CD4-positive, alpha-beta T cell treated with Interleukin-4 for 1 hour (primary cell): Measurements from ENCODE around the gene JUNB.
"Not testable (repeated sequence)": the region's sequence is repeated elsewhere in the genome, so short reads cannot be mapped to it uniquely, and the experiment has no call there.

ENCODE experiments used
- DNase-seq, 2 donors: peaks; one replicate each; pipeline ENCODE4 v3.0.0-alpha.2; 2020 to 2022

JUNB gene

DNA sequence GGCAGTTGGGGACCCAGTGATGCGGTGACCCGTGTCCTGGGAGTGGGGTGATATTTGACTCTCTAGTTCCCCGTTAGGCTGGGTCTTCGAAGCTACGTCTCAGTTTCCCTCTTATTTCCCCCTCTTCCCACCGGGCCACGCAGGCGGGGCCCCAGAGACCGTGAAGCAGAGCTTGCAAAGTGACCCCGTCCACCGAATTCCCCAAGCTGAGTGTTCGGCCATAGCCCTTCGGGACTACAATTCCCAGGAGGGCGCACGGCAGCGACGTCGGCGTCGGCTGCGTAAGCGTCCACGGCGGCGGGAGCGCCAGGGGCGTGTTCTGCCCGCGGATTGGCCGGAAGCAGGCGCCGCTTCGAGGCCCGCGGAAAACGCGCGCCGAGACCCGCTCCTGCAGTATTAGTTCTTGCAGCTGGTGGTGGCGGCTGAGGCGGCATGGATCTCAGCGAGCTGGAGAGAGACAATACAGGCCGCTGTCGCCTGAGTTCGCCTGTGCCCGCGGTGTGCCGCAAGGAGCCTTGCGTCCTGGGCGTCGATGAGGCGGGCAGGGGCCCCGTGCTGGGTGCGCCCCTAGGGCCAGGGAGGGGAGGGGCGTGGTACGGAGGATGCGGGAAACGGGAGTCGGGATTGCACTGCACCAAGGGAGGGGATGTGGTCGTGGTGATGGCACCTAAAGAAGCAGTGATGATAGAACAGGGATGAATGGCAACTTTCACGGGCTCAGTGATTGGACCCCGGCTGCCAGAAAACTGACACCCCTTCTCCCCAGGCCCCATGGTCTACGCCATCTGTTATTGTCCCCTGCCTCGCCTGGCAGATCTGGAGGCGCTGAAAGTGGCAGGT, 15.2 kb downstream of the JUNB start, which contains the start of gene RNASEH2A:
Gene RNASEH2A (plus strand): TSS at position 343 of the 840 bp plus-strand sequence. CDS start 90 bp downstream, at position 433.
- DNase-seq = peak; percentile 87

DNA sequence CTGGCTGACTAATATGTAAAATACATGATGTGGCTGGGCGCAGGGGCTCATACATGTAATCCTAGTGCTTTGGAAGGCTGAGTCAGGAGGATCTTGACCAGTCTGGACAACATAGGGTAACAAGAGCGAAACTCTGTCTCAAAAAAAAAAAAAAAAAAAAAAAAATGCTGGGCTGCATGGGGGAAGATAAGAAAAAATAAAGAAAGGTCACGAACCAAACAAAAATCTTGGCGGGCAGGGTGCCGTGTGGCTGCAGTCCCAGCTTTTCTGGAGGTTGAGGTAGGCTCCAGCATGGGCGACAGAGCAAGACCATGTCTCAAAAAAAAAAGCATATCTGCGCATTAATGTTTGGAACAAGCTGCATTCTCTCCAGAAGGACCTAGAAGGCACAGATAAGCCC, 23.8 kb downstream of the JUNB start:
- no peak for DNase-seq

DNA sequence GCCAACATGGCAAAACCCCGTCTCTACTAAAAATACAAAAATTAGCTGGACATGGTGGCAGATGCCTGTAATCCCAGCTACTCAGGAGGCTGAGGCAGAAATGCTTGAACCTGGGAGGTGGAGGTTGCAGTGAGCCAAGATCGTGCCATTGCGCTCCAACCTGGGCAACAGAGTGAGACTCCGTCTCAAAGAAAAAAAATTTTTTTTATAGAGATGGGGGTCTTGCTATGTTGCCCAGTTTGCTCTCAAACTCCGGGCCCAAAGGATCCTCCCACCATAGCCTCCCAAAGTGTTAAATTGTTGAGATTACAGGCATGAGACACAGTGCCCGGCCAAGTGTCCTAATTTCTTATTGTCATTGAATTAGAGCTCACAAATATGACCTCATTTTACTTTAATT, 25.9 kb downstream of the JUNB start:
- DNase-seq = not testable (repeated sequence)

DNA sequence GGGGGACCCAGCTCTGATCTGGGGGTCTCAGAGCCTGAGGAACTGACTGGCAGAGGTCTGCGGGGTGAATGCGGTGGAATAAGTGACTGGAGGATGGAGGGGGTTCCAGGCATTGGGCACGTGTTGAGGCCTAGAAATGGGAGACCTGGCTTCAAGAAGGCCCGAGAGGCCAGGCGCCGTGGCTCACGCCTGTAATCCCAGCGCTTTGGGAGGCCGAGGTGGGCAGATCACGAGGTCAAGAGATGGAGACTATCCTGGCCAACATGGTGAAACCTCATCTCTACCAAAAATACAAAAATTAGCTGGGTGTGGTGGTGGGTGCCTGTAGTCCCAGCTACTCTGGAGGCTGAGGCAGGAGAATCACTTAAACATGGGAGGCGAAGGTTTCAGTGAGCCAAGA, 26.5 kb downstream of the JUNB start:
- DNase-seq = not testable (repeated sequence)

DNA sequence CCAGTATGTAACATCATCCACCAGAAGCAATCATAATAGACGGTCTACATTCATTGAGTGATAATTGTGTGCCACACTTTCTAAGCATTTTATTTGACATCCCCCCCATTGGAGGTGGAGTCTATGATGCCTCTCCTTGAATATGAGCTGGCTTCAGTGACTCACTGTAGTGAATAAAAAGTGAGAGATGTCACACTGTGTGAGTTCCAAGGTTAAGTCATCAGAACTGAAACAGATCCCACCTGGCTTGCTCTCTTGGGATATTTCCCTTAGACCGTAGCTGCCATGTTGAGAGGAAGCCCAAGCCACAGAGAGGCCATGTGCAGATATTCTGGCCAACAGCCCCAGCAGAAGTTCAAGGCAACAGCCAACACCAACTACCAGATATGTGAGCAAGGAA, 30.5 kb downstream of the JUNB start:
- no peak for DNase-seq

DNA sequence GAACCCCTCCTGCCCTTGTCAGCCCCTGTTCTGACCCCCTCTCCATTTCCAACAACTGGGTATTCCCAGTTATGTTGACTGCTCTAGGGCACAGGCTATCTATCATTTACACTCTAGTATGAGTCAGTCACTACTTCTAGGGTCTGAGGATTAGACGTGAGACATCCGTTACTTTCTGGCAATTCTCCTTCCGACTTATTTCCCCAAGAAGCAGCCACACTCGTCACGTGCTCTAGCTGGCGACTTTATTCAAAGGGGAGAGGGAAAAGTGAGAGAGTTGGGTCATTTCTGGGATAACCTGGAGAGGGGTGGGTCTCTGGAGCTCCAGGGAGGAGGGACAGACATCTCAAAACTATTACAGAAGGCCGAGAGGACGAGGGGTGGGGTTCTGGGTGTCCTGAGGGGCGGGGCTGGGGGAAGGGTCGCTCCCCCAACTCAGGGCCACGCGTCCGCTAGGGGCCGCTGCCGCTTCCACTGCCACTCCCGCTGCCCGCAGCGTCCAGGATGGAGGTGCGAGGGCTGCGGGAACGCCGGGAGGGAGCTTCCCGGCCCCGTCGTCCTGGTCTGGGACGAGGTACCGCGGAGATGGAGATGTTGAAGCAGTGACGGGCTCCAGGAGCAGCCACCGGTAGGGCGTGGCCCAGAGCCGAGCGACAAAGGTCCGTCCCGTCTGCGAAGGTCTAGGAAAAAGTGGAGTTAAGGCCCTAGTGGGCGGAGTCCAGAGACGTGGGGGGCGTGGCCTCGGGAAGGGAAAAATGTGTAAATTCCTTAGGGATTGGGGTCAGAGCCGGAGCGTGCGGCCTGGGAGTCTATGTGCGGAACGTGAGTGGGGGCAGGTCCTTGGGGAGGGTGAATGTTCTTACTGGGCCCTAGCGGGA, 34.2 kb downstream of the JUNB start:
- DNase-seq = no peak

DNA sequence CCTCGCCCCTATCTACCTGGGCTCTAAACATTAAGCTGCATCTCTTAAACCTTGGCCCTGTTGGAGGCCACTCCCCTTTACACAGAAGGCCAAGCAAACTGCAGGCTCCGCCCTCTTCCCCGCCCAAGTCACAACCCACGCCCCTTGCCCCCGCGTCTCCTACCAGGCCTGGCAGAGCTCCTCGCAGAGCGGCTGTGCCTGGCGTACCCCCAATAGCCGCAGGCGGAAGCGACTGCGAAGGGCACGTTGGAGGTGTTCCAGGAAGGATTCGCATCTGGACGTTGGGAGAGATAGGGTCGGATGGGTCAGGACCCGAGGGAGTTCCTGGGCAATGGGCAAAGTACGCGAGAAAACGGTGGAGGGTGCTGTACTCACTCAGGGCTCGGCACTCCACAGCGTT, 37.2 kb downstream of the JUNB start:
- peak in 1 of 2 donors; percentile 25 for DNase-seq

DNA sequence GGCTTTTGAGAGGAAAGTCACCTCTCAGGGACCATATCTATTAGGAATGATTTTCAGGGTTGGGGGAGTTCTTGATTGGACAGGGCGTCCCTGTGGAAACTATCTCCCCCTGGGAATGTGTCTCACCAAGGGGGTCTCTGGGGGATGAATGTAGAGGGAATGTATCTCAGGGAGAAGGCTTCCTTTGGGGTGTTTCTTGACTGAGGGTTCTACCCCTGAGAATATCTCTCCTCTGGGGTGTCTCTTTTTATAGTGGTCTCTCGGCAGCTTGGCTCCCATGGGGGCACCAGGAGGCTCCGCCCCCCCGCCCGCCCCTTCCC, 42.1 kb downstream of the JUNB start:
- no peak for DNase-seq

DNA sequence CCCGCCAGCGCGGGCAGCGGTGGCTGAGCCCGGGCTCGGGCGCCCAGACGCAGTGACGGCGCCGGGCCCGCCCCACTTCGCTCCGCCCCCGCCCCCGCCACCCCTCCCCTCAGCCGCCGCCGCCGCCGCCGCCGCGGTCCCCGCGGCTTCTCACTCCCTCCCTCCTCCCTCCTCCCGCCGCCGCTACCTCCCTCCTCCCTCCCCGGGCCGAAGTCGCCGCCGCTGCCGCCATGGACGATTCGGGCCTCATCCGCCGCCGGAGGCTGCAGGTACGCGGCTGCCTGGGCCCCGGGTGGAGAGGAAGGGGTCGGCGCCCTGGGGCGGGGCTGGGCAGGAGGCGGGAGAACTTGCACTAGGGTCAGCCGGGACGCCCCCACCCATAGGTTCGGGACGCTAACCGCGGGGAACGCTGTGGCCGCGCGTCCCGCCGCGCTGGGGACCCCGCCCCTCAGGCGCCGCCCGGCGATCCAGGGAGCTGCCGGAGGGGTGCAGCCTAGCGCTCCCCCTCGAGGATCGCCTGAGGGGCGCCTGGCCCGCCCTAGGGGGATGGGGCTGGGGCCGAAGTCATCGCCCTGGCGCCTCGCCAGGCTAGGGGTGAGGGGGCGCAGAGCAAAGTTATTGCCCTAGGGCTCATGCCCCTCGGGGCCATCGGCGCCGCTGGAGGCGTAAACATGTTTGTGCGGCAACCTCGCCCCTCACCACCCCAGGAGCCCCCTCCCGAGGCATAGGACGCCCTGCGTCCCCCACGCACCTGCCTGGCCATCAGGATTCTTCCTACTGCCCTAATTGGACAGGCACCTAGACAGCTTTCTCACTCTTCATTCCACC, 42.7 kb downstream of the JUNB start:
- peak; percentile 51 to 62 for DNase-seq

DNA sequence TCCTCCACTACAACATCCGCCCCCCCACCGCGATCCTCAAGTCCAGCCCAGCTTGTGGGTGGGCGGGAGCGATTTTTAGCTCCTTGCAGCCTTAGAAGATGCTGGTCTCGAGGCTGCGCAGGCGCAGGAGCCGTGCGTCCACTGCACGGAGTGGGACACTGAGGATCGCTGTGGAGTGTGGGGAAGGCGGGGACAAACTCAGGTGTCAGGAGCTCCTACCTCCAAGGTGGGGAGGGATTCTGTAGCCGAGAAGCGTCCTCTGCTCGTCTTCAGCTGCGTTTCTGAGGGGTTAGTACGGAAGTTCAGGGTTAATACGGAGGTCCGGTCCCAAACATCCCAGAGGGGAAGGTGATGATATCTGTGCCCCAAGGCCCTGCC, 43.3 kb downstream of the JUNB start, which contains the start of gene RTBDN:
Gene RTBDN (minus strand): TSS at position 14 of the 378 bp plus-strand sequence. CDS start 4,600 bp downstream, outside the sequence.
- DNase-seq = no peak

DNA sequence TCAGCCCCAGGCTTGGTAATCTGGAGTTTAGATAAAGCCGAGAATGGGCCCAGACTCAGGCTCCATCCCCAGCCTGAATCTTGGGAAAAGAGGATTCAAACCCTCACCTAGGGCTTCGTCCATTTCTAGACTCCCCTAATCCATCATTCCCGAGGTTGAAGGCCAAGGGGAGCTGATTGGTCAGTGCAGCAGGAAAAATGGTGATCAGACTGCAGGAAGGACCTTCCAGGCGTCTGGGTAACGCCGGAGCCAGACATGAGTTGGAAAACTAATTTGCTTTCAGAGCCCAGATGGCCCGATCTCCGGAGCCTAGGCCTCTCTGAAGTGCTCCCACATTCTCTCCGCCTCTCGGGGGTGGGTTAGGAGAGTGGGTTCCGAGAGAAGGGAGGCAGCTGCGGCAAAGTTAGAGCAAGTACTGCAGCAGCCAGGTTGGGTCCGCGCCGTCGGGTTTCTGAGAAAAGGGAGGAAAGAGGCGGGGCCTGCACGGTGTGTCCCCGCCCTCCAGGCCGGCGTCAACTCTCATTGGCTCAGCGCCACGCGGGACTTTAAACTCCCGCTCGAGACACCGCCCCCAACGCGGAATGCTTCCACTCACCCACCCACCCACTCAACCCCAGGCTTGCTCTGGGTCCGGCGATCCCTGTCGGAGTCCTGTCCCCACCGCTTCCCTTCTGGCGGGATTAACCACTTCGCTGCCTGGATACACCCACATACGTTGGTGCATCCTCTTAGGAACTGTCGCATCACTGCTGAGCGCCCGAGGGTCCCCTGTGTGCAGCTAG, 43.9 kb downstream of the JUNB start:
- peak; percentile 35 to 36 for DNase-seq

DNA sequence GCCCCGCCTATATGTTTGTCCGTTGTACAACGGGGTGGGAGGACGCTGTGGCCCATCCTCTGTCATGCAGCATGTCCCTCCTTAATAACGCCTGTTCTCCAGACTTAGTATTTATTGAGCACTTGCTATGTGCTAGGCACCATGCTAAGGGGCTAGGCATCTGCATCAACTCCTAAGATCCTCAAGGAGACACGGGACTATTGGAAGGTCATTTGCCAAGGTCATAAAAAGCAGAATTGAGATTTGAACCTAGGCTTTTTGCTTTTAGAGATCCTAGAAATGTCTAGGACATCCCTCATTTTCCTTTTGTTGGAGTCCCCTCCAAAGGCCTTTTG, 45.2 kb downstream of the JUNB start:
- no peak for DNase-seq

DNA sequence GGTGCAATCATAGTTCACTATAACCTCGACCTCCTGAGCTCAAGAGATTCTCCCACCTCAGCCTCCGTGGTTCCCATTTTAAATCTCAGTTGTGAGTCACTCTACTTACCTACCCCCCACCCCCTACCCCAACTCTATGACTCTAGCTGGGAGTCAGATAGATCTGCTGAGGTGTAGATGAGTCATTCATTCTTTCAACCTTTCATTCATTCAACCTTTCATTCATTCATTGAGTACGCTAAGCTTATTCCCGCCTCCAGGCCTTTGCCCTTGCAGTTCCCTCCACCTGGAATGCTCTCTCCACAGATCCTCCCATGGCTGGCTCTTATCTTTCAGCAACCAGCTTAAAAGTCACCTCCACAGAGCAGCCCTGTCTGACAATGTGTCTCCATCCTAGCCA, 45.9 kb downstream of the JUNB start:
- DNase-seq = no peak

DNA sequence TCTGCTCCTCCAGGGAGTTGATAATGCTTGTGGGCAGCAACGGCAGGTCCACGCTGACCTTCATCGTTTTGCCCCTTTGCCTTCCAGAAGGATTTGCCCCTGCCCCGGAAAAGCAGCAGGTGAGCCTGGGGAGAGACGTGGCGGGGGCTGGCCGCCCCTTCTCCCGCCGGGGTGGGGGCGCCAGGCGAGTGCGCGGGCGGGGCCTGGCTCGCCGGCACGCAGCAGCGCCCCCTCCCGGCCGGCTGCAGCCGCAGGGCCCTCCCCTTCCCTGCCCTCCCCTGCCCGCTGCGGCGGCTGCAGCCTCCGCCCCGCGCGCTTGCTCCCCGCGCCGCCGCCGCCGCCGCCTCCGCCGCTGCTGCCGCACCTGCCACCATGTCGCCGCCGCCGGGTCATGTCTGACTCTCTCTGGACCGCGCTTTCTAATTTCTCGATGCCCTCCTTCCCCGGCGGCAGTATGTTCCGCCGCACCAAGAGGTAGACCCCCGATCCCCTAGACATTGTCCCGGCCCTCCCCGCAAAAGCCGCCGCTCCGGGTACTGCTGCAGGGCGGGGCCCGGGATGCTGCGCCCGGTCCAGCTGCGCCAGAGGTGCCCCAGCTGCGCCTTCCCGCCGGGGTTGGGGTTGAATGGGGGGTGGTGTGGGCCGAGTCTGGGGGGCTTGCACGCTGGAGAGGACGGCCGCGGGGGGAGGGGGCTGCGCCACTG, 47.0 kb downstream of the JUNB start, which contains the start of gene MAST1:
Gene MAST1 (plus strand): TSS at position 334 of the 704 bp plus-strand sequence. CDS start 58 bp downstream, at position 392.
- peak; percentile 29 to 47 for DNase-seq

DNA sequence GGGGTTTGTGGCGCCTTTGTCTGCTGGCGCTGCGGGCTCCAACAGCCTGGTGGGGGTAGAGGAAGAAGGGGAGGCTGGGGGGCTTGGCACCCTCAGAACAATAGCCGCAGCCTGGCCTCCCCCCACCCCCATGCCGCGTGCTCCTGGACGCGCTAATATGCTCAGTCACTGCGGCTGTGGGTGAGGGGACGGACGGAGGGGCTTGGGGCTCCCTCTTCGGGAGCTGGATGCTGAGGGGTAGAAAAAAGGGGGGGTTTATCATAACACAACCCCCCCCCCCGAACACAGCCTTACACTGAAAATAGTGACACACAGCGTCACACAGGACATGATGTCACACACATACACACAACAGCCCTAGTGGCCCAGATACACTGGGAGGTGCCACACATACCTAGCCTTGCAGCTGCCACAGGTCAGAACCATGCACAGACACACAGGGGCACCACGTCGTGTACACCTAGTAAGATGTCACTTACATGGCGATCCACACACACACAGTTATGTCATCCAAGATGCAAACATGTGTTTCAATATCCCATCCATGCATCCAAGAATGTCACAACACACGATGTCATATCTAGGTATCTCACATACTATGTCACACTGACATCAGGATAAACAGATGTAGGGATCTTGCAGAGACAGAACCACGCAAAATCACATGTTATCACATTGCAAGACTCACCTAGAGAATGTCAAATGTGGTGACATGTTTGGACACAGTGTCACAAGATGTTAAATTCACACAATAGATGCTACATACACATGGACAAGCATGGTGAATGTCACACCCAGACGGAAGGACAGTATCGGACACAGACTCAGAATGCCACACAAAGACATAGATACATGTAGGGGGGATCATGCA, 47.8 kb downstream of the JUNB start:
- DNase-seq = peak in 1 of 2 donors; percentile 18

DNA sequence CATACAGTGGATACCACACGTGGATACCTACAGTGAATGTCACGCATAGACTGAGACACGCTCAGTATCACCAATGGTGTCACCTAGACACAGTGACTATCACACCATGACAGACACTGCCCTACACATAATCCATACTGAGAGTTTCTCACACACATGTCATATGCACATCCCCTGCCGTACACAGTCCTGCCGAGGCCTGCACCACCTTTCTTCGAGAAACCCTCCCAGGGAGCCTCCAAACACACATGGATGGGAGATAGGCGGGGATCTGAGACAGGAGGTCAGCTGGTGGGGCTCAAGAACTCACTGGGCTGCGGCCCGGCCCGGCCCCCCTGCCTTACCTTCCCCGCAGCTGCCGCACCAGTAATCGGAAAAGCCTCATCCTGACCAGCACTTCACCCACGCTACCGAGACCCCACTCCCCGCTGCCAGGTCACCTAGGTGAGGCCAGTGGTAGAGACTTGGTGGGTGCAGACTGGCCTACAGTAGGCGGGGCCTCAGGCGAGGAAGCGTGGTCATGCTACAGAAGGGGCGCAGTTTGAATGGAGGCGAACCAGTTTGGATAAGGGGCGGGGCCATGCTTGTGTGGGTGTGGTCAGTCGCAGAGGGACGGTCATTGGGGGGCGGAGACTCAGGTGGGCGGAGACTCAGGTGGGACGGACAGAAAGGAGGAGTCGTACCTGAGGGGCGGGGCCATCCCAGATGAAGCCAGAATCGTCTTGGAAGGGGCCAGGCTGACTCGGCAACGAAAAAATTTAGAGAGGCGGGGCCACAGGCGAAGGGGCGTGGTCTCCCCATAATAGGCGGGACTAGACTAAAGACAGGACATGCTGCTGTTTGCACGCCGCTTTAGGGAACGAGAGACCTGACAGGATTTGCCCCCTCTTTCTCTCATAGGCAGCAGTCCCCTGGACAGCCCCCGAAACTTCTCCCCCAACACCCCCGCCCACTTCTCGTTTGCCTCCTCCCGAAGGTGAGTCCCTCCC, 49.1 kb downstream of the JUNB start:
- DNase-seq = peak; percentile 35 to 40

DNA sequence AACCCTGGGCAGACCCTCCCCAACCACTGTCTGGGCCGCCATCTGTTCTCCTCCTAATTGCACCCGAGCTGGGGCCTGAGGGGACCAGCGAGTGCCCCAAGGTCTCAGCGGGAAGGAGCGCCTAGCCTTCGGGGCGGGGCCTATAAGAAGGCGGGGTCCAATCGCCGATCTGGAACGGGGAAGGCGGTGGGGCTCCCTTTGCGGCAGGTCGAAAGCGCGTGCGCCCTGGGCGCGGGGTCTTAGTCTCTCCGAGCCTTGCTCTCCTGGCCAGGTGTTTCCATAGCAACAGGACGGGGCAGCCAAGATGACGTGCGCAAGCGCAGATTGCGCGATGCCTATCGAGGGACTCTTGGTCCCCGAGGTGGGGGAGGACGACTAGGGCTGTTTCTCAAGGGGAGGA, 49.8 kb downstream of the JUNB start:
- DNase-seq = peak in 1 of 2 donors; percentile 27

DNA sequence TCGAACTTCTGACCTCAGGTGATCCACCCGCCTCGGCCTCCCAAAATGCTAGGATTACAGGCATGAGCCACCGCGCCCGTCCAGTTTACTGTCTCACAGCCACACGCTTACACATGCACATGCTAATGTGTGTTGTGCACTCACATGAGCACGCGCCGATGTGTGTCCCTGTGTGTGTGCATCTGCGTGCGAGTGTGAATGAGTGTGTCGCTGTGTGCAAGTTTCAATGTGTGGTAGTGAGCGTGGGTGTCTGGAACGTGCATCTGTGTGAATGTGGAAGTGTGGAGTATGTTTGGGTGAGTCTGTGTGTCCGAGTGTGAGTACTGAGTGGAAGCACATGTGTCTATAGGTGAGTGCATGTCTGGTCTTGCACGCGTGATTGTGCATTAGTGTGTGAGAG, 51.2 kb downstream of the JUNB start:
- no peak for DNase-seq
